Measurements from ENCODE around the gene RTL1.

The RTL1 gene

DNA sequence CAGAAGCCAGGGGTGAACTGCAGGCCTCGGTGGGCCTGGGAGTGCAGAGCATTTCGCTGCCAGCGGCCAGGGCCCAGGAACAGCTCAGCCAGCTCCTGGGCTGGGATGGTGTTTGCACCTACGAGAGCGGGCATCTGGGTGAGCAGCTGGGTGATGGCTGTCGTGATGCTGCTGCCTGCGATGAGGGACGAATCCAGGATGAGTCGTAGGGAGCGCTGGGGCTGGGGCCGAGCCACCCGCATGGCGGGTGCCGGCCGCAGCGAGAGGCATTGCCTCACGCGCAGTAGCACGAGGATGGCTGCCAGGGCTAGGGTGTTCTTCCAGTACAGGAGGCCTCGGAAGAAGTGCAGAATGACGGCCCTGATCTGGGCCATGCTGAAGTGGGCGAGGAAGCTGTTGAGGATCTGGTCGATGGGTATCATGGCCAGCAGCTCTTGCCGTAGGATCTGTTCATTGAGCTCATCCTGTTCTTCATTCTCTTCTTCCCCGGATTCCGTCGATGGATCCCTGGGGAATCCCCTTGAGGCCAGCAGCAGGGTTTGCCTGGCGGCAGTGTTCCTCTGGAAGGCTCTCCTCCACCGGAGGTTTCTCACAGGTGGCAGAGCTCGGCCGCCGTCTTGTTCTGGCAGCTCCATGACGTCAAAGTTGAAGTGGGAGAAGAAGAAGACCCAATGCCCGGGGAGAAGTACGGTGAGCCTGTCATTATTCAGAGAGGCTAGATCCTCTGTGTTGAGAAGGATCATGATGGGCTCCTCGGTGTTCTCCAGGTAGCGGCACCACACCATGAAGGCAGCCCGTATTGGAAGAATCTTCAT, 22.1 kb downstream of the RTL1 start:
- DNase-seq, result no peak

DNA sequence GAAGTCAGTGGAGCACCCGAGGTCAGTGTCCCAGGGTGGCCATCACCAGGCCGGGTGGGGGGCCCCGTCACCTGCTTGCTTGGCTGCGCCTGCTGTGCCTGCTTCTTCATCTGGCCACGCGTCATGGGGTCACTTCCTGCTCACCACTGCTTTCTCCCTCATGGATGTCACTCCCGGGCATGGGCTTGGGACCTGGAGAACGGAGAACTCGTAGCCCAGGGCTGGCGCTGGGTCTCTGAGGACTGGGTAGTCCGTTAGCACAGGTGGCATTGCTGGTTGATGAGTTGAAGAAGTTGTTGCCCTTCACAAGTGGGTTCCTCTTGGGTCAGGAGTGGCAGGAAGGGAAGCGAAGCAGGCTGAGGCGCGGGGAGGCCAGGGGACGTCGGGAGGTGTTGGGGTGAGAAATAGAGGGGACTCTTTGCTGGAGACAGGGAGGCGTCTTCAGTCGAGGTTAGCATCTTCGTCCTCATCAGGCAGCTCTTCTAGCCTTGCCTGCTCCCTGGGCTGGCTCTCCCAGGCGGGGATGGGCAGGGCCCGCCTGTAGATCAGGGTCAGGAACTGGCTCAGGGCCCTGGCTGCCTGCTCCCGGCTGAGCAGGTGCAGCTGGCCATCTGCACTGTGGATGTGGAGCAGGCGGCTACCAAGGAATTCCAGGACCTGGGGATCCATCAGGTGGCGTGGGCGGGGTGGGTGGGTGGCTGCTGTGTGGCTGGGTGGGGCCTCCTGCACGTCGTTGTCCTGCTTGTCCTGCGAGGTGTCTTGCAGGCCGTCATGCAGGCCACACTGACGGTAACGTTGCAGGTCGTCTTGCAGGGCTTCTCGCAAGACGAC, 23.0 kb downstream of the RTL1 start:
- no peak for DNase-seq

DNA sequence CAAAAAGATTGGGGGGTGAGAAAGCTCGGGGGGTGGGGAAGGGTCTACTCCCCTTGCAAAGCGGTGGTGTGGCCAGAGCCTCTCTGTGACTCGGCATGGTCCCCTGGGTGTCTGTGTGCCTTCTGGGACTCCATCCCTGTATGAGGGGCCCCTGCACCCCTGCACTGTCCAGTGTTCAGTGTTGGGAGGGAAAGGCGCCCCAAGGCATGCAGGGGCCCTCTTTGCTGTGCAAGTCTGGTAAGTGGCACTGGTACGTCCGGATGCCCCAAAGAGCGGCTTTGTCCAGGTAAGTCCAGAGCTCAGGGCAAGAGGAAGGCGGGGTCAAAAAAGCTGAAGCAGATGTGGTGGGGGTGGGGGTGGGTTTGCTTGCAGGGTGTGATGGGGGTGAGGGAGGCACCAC, 23.7 kb downstream of the RTL1 start:
- no peak for DNase-seq

DNA sequence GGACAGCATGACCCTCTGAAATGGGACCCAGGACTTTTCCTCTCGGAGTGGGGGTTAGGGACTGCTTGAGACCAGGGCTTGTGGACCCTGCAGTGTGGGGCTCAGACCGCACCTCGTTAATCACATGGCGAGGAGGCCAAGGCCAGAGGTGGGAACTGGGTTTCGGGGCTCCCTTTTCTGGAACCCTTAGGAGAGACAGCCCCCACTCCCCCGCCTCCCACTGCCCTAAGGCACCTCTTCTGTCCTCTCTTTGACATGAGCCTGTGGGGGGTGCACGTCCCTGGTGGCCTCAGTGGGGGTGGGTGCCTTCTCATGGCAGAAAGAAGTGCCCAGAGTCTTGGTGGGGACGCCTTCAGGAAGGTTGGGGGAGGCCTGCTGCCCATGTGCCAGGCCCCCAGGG, 24.3 kb downstream of the RTL1 start:
- DNase-seq, result no peak

DNA sequence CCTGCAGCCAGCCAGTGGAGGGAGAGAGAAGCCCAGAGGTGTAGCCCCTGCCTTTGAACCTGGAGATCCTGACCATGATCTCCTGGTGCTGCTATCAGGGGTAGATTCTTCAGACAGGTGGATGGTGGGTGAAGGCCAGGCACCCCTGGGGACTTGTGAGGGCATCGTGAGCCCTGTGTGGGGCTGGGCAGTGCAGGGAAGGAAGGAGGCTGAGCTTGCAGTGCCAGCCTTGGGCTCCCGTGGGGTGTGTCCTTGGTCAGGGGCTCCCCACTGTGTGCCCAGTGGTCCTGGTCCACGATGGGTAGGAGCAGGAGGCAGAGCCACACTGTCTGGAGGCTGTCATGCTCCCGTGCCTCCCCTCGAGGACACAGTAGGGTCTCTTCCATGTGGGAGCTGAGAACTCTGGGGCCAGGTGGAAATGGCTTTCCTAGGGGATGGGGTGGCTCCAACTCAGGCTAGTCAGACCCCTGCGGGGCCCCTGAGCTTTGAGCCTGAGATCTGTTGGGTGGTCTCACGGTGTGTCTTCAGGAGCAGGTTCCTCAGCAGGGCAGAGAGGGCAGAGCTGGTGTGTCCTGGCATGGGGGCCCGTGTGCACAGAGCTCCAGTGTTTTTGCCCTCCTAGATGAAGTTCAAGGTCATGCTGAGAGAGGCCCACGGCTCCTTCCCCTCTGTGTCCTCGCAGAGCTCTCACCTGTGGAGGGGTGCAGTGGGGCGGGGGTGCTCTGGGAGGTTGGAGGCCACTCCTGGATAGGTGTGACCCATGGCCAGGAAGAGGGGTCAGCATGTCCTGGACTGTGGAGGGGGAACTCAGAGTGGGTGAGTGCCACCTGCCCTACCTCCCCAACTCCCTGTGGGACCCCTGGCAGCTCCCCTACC, 25.0 kb downstream of the RTL1 start:
- DNase-seq, result no peak

DNA sequence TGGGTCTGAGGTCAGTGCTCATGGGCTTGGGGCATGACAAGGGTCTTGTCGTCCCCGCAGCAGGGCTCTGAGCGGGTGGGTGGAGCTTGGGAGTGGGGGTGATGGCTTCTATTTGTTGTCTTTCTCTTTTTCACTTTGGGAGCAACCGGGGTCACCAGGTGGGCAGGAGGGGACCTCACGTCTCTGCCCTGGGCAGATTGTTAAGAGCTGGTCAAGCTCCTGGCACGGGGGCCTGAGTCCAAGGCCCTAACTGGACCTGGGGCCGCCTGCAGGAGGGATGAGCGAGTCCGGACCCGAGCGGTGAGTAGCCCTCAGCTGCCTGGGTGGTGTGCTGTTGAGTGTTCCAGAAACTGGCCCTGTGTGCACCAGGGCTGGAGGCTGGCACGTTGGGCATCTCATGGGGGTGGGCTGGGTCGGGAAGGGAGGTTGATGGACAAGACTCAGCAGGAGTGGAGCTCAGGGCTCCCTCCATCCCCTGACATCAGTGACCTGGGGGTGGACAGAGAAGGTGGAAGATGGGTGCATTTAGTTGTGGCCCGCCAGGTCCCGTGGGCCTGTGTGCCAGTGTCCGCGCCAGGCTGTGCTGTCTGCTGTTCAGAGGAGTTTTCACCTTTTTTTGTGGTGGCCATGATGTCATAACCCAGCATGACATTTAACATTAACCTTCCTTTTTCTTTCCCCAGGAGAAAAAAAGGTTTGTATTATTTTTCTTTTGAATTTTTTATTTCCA, 27.5 kb downstream of the RTL1 start:
- no peak for DNase-seq

DNA sequence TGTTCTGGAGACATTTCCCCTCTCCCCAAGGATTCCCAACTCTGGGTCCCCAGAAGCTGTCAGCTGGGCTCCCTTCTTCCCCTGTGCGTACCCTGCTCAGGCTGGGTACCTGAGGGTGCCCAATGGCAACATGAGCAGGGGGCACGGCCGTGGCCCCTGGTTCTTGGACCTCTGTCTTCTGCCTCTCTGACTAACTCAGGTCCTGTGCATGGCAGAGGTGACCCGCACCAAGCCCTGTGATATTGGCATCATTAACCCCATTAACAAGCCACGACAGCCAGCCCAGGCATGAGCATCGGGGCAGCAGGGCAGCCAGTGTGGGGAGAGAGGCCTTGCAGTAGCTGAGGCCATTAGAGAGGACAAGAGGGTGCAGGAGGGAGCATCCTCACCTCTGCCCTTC, 28.4 kb downstream of the RTL1 start:
- DNase-seq, result no peak

DNA sequence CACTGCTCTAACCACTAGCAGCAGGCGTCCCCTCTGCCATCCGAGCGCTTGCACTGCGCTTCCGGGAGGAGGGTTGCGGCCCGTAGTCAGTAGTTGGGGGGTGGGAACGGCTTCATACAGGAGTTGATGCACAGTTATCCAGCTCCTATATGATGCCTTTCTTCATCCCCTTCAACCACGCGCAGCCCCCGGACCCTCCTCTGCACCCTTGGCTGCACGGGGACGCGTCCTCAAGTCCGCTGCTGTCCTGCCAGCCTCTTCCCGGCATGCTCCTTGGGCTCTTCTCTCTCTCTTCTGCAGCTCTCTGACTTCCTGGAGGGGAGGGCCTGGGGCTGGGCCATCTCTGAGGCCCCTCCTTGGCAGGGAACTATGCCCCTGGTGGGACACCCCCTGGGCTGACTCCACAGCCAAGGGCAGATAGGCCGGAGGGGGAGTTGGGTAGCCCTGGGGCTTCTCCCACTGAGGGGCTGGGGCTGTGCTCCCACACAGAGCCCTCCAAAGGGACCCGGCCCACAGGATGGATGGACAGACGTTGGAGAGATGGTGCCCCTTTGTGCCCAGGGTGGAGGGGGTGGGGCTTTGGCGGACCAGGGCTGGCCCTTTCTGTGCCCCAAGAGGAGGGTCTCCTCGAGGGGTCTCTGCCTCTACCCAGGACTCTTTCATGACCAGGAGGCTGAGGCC, 29.0 kb downstream of the RTL1 start:
- DNase-seq, result no peak

DNA sequence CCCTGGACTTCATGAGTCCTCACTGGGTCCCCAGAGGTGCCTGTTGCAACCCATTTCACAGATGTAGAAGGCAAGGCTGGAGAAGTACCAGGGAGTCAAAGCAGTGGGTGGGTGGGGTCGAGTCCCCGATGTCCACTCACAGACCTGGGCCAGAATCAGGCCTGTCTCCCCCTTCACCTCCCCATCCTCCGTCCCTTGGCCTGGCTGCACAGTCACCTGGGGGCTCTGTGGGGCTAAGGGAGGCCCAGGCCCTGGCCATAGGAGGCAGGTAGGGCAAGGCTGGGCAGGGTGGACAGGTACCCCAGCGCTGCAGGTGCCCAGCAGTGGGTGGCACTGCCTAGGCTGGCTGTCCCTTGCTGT, 29.5 kb downstream of the RTL1 start:
- DNase-seq, result no peak

DNA sequence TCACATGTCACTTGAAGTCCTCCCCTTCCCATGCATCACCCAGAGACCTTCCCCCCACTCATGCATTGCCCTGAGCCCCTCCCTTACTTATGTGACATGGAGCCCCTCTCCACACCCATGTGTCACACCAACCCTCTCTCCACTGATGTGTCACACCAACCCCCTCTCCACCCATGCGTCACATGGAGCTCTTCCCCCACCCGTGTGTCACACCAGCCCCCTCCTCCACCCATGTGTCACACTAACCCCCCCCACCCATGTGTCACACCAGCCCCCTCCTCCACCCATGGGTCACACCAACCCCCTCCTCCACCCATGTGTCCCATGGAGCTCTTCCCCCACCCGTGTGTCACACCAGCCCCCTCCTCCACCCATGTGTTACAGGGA, 30.4 kb downstream of the RTL1 start:
- no peak for DNase-seq

DNA sequence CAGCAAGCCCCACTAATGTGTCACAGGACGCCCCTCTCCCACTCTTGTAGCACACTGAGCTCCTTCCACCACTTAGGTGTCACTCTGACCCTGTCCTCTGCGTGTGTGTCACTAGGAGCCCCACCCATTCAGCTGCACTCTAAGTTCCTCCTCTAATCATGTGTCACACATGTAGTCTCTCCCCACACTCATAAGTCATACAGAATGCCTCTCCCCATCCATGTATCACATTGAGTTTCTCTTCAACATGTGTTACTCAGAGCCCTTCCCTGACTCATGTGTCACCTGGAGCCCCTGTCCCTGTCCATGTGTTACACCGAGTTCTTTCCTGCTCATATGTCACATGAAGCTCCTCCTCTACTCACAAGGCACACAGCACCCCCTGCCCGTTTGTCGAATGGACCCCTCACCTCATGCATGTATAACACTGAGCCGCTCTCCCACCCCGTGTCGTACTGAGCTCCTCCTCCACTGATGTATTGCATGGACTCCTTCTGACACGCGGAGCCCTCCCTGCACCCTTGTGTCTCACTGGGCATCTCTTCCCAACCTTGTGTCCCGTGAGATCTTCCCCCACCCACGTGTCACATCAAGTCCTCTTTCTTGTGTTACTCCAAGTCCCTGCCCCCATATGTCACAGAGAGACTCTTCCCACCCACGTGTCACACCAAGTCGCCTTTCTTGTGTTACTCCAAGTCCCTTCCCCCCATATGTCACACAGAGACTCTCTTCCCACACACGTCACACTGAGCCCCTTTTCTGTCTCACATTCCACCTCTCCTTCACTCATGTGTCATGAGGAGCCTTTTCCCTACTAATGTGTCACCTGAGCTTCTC, 31.0 kb downstream of the RTL1 start:
- DNase-seq, result no peak

DNA sequence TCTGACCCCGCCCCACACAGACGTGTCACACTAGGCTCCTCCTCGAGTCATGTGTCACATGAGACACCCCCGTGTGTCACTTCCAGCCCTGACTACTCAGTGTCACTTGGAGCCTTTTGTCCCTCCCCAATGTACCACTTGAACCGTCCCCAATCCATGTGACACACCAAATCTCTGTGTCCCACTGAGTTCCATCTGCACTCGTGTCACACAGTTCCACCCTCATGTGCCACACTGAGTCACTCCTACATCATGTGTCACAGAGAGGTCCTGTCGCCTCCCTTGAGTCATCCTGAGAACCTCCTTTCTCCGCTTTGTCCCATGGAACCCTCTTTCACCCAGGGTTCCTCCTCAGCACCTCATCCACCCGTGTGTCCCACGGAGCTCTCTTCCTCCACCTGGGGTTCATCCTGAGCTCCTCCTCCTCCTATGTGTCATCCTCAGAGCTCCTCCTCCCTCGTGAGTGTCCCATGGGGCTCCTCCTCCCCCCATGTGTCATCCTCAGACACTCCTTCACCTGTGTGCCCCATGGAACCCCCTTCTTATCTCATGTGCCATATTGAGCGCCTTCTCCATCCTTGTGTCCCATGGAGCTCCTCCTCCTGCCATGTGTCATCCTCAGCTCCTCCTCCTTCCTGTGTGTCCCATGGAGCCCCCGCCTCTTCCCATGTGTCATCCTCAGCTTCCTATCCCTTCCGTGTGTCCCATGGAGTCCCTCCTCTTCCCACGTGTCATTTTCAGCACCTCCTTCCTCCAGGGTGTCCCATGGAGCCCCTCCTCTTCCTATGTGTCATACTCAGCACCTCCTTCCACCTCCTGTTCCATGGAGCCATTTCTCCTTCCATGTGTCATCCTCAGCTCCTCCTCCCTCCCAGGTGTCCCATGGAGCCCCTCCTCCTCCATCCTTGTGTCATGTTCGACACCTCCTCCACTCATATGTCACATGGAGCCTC, 32.0 kb downstream of the RTL1 start:
- no peak for DNase-seq

DNA sequence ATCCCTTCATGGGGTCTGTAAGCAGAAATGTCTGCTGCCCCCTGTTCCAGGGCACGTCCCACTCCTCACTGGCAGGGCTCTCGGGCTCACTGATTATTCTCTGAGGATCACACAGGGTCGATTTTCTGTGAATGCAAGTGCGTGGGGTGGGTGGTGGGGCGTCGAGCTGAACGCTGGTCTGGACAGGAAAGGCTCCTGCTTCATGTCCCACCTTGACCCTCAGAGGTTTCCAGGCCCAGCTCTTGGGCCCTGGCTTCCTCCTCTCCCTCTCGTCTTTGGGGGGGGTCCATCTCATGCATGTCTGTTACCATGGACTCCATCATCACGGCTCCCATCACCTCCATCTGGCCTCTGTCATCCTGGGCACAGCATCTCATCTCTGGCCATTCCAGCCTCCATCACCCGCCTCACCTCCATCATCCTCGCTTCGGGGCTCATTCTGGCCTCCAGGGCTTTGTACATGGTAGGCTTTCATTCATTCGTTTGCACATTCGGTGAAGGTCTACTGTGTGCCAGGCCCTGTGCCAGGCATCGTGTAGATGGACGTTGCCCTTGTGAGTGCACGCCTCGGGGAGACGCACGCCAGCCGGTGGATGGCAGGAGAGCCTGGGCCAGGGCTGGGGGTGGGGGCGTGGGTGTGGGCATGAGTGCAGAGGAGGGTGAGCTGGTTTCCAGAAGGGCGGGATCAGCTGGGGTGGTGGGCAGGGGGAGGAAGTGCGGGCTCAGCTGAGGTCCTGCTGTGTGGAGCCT, 34.7 kb downstream of the RTL1 start:
- DNase-seq, result no peak

DNA sequence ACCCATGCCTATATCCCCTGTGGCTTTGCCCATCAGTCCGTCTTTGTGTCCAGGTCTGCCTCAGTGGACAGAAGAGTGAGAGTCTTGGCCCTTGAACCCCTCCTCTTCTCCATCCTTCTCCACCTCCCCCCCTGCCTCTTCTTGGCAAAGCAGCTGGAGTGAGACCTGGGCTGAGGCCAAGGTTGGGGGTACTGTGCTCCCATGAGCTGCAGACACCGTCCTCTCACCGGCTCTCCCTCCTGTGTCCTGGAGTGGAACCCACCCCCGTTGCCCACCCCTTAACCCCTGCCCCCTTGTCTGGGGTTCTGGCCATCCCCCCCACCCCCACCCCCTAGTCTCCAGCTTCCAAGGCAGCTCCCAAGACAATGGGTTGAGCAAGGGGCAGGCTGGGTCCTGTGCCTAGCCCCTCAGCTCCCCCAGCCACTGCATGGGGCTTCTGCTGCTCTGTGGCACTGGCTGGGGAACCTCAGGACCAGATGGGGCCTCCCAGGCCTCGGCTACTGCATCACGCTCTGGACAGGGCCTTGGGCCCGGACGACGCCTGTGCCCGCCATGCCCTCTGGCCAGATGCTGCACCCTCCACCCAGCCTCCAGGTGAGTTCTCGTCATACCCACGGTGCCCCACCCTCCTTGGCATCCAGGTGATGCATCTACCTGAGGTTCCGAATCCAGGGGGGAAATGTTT, 35.7 kb downstream of the RTL1 start:
- DNase-seq, result no peak

DNA sequence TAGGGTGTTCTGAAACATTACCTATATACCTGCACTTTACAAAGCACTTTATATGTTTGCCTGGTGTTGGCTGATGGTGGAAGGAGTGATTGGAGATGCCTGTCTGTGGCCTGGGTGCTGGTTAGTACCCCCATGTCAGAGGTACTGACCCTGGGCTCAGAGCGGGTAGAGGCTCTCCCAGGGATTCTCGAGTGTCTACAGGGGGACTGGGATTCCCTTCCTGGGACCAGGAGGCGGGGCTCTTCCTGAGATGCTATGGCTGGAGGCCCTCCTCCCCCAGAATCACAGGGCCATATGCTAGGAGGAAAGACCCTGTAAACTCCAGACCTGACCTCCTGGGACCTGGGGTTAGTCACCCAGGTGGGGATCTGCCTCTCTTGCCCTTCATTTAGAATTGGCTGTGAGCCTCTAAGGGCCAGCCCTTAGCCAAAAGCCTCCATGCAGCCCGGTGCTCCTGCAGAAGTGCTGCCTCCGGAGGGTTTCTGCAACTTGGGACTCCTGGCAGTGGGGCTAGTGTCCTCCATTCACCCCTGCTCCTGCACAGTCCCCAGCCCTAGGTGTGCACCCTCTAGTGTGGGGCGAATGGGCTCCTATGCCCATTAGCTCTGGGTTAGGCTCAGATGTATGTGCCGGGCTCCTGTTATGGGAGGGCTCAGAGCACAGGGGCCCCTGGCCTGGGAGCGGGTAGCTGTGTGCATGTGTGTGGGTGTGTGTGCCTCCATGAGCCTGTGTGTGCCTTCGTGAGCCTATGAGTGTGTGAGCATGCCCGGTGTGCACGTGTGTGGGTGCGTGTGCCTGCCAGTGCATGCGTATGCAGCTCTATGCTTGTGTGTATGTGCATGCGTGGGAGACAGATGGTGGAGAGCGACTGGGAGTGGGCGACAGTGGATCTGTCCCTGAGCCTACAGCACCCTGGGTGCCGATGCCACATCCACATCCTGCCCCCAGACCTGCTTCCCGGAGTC, 36.6 kb downstream of the RTL1 start:
- DNase-seq, result no peak

DNA sequence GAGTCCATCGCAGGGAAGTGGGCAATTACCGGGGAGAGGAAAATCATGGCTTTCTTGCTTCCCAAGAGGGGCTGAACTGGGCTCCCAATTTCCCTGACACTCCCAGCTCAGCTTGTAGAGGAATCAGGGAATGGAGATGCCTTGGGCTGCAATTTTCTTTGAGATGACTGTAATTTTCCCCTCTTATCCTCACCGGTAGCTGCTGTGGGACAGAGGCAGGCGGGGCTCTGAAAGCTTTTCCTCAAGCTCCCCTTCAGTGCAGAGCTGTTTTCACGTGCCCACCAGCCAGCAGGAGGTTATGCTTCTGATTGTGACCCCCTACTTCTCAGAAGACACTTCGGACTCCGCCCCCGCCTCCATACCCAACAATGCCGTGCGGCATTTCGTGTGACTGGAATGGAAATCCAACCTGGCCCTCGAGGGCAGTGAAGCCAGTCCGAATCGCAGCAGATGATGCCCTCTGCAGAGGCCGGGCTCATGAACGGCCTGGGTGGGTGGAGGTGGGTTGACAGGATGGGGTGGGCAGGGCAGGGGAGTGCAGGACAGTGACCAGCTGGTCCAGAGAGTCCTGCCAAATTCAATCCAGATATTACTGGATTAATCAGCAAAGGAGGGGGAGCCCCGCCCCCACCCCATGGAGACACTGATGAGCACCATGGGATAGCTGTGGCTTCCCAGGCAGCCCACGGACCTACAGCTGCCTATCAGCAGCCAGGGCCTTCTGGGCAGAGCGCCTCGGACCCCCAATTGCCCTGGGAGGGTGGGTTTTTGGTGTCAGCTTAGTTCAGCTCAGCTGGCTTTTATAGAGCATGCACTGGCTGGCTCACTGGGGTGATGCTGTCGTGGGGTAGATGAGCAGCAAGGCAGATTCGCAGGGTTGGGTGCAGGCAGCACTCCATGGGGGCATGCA, 37.6 kb downstream of the RTL1 start:
- DNase-seq, result no peak

Data from eye (tissue), 1 donor.